Liver (tissue), 9 donors: ENCODE results near the gene IL17REL. TPM values are rescaled to one million over a fixed set of nuclear protein-coding genes. Genes with fewer than 3 reads are reported as not detected.

Source experiments
- DNase-seq: peaks from one replicate; pipeline ENCODE4 v3.0.0-alpha.2; 2017; ENCODE audit warnings: low spot score
- H3K27ac ChIP-seq, 2 donors: one replicate each; pipeline ENCODE4 v1.7.0; 2013; ENCODE audit warnings: inconsistent platforms in 2 of 2, low read length in 2 of 2, control low read depth in 1 of 2, low read depth in 1 of 2, mild to moderate bottlenecking in 1 of 2
- H3K27me3 ChIP-seq, 4 donors: one replicate each; pipeline versions ENCODE4 v1.6.1 to v1.7.0; 2013; ENCODE audit warnings: low read length in 3 of 4, inconsistent platforms in 1 of 4, mild to moderate bottlenecking in 1 of 4, moderate library complexity in 1 of 4; ENCODE audit not compliant: control insufficient read depth in 4 of 4, insufficient read depth in 4 of 4
- H3K36me3 ChIP-seq, 4 donors: one replicate each; pipeline versions ENCODE4 v1.6.1 to v1.7.0; 2013; ENCODE audit warnings: low read length in 3 of 4, mild to moderate bottlenecking in 3 of 4, low read depth in 1 of 4, moderate library complexity in 1 of 4; ENCODE audit not compliant: control insufficient read depth in 4 of 4, insufficient read depth in 3 of 4
- H3K4me1 ChIP-seq, 4 donors: one replicate each; pipeline versions ENCODE4 v1.6.1 to v1.7.0; 2013; ENCODE audit warnings: low read length in 3 of 4, mild to moderate bottlenecking in 3 of 4, moderate library complexity in 1 of 4; ENCODE audit not compliant: control insufficient read depth in 4 of 4, insufficient read depth in 4 of 4
- H3K4me3 ChIP-seq, 3 donors: one replicate each; pipeline versions ENCODE4 v1.6.1 to v1.7.0; 2013; ENCODE audit warnings: low read length in 3 of 3, control low read depth in 1 of 3, low read depth in 1 of 3, mild to moderate bottlenecking in 1 of 3
- H3K9ac ChIP-seq, 2 donors: one replicate each; pipeline ENCODE4 v1.7.0; 2013; ENCODE audit warnings: low read length in 2 of 2, mild to moderate bottlenecking in 2 of 2, moderate library complexity in 2 of 2, control low read depth in 1 of 2, low read depth in 1 of 2
- H3K9me3 ChIP-seq, 4 donors: one replicate each; pipeline versions ENCODE4 v1.6.1 to v1.7.0; 2013; ENCODE audit warnings: low read length in 3 of 4; ENCODE audit not compliant: control insufficient read depth in 4 of 4
- ATF3 ChIP-seq: IDR thresholded peaks from 2 replicates; pipeline ENCODE4 v1.6.1; 2016; ENCODE audit warnings: antibody characterized with exemption
- CTCF ChIP-seq: fragments of 150-350 bp; IDR thresholded peaks from 2 replicates; pipeline ENCODE4 v1.5.1; 2017; ENCODE audit warnings: improper control_type of control experiment, low read depth, low read length; ENCODE audit not compliant: missing input control
- EGR1 ChIP-seq, 2 donors: IDR thresholded peaks; 2 replicates each; pipeline ENCODE4 v1.6.1; 2016 to 2018; ENCODE audit warnings: antibody characterized with exemption in 2 of 2, low read depth in 2 of 2
- FOXA1 ChIP-seq: IDR thresholded peaks from 2 replicates; pipeline ENCODE4 v1.6.1; 2016; ENCODE audit warnings: antibody characterized with exemption
- FOXA2 ChIP-seq: IDR thresholded peaks from 2 replicates; pipeline ENCODE4 v1.6.1; 2016; ENCODE audit warnings: antibody characterized with exemption
- GABPA ChIP-seq, 2 donors: IDR thresholded peaks in 1 of 2; conservative IDR thresholded peaks in 1 of 2; 2 replicates each; pipeline ENCODE4 v1.6.1; 2016; ENCODE audit warnings: antibody characterized with exemption in 2 of 2, mild to moderate bottlenecking in 1 of 2, moderate library complexity in 1 of 2
- HNF4A ChIP-seq, 2 donors: conservative IDR thresholded peaks; 2 replicates each; pipeline ENCODE4 v1.6.1; 2016; ENCODE audit warnings: antibody characterized with exemption in 2 of 2, mild to moderate bottlenecking in 2 of 2
- HNF4G ChIP-seq: IDR thresholded peaks from 2 replicates; pipeline ENCODE4 v1.6.1; 2016; ENCODE audit warnings: antibody characterized with exemption
- JUND ChIP-seq, 2 donors: IDR thresholded peaks; 2 replicates each; pipeline ENCODE4 v1.6.1; 2016; ENCODE audit warnings: antibody characterized with exemption in 2 of 2
- NR2F2 ChIP-seq: IDR thresholded peaks from 2 replicates; pipeline ENCODE4 v1.6.1; 2016; ENCODE audit warnings: antibody characterized with exemption
- RAD21 ChIP-seq, 2 donors: IDR thresholded peaks; 2 replicates each; pipeline ENCODE4 v1.6.1; 2016; ENCODE audit warnings: antibody characterized with exemption in 2 of 2, mild to moderate bottlenecking in 2 of 2
- RXRA ChIP-seq, 2 donors: IDR thresholded peaks; 2 replicates each; pipeline ENCODE4 v1.6.1; 2017 to 2018; ENCODE audit warnings: antibody characterized with exemption in 2 of 2, mild to moderate bottlenecking in 1 of 2
- SP1 ChIP-seq: IDR thresholded peaks from 2 replicates; pipeline ENCODE4 v1.6.1; 2018; ENCODE audit warnings: antibody characterized with exemption, mild to moderate bottlenecking
- TAF1 ChIP-seq: conservative IDR thresholded peaks from 2 replicates; pipeline ENCODE4 v1.6.1; 2016; ENCODE audit warnings: antibody characterized with exemption, mild to moderate bottlenecking
- YY1 ChIP-seq: IDR thresholded peaks from 2 replicates; pipeline ENCODE4 v1.6.1; 2016; ENCODE audit warnings: antibody characterized with exemption, mild to moderate bottlenecking
- ZBTB33 ChIP-seq: IDR thresholded peaks from 2 replicates; pipeline ENCODE4 v1.6.1; 2016; ENCODE audit warnings: antibody characterized with exemption
- WGBS: extraction: QIAGEN DNeasy Blood & Tissue Kit; methylation state at CpG from one replicate; pipeline ENCODE4 v1.1.7; 2013; 5-methylcytosine and 5-hydroxymethylcytosine counted together
- polyA plus RNA-seq, 2 donors: library from polyadenylated mRNA; stranded (reverse) in 1 of 2; unstranded in 1 of 2; fragments of 200-250 nt in 1 of 2; fragments of >200 nt in 1 of 2; fragmentation: Nextera tagmentation in 1 of 2; extraction: Ambion mirVana in 1 of 2; gene quantifications; one replicate each; pipeline versions ENCODE4 v1.2.1 to v1.2.3, GENCODE V29; 2013 to 2015
- total RNA-seq, 2 donors: library from RNA; depleted of rRNA; stranded (reverse); fragments of >200 nt; gene quantifications; one replicate each; pipeline ENCODE4 v1.2.3, GENCODE V29; 2014
- TF ChIP-seq, protein P1 (sequence below): IDR thresholded peaks from 2 replicates; pipeline ENCODE4 v1.6.1; 2016; ENCODE audit warnings: antibody characterized with exemption, mild to moderate bottlenecking
- TF ChIP-seq, protein P2 (sequence below): IDR thresholded peaks from 2 replicates; pipeline ENCODE4 v1.6.1; 2016; ENCODE audit warnings: antibody characterized with exemption
- donor health status: healthy.
- donor health status: healthy.
- donor health status: healthy.
- donor health status: healthy.
- donor health status: healthy.

IL17REL gene
- total and polyA plus RNA-seq, 4 donors, result under 0.01 TPM; not detected in 3

DNA sequence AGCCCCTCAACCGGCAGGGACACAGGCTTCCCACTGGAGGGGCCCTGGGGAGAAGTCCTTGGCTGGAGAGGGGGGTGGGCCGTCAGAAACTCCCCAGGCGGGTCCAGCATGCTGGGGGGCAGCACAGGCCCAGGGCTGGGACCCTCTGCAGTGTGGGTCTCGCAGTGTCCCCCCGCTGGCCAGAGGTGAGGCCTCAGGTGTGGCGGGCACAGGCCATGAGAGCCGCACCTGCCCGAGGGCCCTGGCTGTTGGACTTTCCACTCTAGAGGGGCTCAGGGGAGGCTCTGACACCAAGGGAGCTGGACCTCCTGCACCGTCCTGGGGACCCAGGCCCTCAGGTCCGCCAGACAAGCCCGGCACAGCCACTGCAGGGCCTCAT, 62.7 kb downstream of the IL17REL start:
- H3K4me3 ChIP-seq, result no peak overlapping the region
- H3K4me1 ChIP-seq, result peaks cover 14 to 51% (median 41%) of the 10 kb centered on the region in 4 donors
- no peak overlapping the region for H3K9ac ChIP-seq
- TF ChIP-seq SP1 (no peak), ZBTB33 (no peak), CTCF (no peak), EGR1 (IDR thresholded peaks at IDR 0.05; ENCODE audit: low read depth in 2 of 2) (no peak), HNF4G (no peak), JUND (IDR thresholded peaks at IDR 0.05) (no peak), YY1 (no peak), TAF1 (no peak), FOXA1 (no peak), RAD21 (IDR thresholded peaks at IDR 0.05) (no peak), GABPA (IDR thresholded peaks at IDR 0.05 in 1 of 2, conservative IDR thresholded peaks at IDR 0.05 in 1 of 2) (no peak), ATF3 (no peak), RXRA (IDR thresholded peaks at IDR 0.05) (no peak), FOXA2 (no peak), HNF4A (conservative IDR thresholded peaks at IDR 0.05) (no peak), NR2F2 (no peak)
- TF ChIP-seq, protein P1, sequence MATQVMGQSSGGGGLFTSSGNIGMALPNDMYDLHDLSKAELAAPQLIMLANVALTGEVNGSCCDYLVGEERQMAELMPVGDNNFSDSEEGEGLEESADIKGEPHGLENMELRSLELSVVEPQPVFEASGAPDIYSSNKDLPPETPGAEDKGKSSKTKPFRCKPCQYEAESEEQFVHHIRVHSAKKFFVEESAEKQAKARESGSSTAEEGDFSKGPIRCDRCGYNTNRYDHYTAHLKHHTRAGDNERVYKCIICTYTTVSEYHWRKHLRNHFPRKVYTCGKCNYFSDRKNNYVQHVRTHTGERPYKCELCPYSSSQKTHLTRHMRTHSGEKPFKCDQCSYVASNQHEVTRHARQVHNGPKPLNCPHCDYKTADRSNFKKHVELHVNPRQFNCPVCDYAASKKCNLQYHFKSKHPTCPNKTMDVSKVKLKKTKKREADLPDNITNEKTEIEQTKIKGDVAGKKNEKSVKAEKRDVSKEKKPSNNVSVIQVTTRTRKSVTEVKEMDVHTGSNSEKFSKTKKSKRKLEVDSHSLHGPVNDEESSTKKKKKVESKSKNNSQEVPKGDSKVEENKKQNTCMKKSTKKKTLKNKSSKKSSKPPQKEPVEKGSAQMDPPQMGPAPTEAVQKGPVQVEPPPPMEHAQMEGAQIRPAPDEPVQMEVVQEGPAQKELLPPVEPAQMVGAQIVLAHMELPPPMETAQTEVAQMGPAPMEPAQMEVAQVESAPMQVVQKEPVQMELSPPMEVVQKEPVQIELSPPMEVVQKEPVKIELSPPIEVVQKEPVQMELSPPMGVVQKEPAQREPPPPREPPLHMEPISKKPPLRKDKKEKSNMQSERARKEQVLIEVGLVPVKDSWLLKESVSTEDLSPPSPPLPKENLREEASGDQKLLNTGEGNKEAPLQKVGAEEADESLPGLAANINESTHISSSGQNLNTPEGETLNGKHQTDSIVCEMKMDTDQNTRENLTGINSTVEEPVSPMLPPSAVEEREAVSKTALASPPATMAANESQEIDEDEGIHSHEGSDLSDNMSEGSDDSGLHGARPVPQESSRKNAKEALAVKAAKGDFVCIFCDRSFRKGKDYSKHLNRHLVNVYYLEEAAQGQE, result no peak
- TF ChIP-seq, protein P2, sequence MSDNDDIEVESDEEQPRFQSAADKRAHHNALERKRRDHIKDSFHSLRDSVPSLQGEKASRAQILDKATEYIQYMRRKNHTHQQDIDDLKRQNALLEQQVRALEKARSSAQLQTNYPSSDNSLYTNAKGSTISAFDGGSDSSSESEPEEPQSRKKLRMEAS, result no peak
- H3K36me3 ChIP-seq, result no peaks in the 10 kb centered on the region
- WGBS, result 84% methylated on average over 11 of the region's 11 CpGs
- H3K27ac ChIP-seq, result no peak overlapping the region
- H3K9me3 ChIP-seq, result no peaks in the 10 kb centered on the region
- no peak for DNase-seq
- H3K27me3 ChIP-seq, result no peaks in the 10 kb centered on the region
